Astrocyte (in vitro differentiated cells and primary cell): Measurements from ENCODE around the gene TARS3.

Experiments used
- CTCF ChIP-seq: IDR thresholded peaks from 2 replicates; pipeline ENCODE4 v1.5.1; 2011; ENCODE audit warnings: low read depth, mild to moderate bottlenecking, inconsistent platforms, low read length, moderate library complexity; ENCODE audit not compliant: insufficient read depth
- EZH2 ChIP-seq: IDR thresholded peaks from 2 replicates; pipeline ENCODE4 v1.6.1; 2012; ENCODE audit warnings: mild to moderate bottlenecking, low read length, inconsistent platforms; ENCODE audit not compliant: insufficient read depth

- TF ChIP-seq EZH2 (no peak), CTCF (no peak)
Observed at GRCh38 chr15:101615986-101616848, 108.1 kb downstream of the TARS3 start.
